H4 (cell line): ENCODE data around the gene NGEF. TPM values are rescaled to one million over a fixed set of nuclear protein-coding genes. Genes with fewer than 3 reads are reported as not detected.

Experiments
- DNase-seq: peaks from one replicate; pipeline ENCODE4 v3.0.0-alpha.2; 2015; ENCODE audit warnings: low spot score
- total RNA-seq: library from RNA; depleted of rRNA; stranded (reverse); fragments of >200 nt; shearing (Covaris generic); gene quantifications from 2 replicates; pipeline ENCODE4 v1.2.3, GENCODE V29; 2014

Gene NGEF
- total RNA-seq, 1 experiment from 2014 or later = 3.3 TPM

DNA sequence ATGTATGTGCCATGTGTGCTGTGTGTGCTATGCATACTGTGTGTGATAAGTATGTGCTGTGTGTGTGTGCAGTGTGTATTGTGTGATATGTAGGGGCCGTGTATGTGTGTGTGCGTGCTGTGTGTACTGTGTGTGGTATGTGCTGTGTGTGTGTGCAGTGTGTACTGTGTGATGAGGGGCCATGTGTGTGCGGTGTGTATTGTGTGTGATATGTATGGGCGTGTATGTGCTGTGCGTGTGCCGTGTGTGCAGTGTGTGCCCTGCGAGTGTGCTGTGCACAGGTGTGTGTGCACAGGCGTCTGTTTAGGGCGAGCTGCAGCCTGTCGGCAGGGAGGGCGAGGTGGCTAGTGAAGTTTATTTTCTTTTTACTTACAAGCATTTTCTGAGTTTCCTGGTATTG is 126.9 kb downstream of the NGEF start:
- no peak for DNase-seq

DNA sequence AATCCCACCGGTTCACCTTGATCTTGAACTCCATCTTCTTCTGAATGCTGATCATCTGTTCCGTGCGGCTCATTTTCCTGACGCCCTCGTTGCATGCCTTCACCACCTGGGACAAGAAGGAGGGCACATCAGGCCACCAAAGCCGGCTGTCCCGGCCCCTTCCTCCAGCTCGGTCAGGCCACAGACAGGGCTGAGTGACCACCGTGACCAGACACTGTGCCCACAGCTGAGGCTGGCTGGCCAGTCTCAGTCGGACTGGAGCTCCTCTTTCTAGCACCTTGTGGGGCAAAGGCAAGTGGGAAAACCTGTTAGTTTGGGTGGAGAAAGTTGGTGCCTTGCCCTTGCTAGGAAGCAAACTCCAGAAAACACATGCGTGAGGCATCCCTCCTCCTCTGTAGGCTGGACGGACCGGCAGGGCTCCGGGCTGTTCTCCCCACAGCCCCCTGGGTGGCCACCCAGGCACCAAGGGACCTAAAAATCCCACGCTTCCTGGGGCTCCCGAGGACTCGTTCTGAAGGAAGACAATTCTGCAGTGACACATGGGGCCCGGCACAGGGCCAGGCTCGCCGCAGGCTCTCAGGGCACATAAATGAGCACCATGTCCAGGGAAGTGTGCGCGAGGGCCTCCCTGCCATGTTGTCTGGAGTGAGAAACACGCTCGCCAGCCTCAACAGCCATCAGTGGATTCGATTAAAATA is 127.6 kb downstream of the NGEF start:
- no peak for DNase-seq

DNA sequence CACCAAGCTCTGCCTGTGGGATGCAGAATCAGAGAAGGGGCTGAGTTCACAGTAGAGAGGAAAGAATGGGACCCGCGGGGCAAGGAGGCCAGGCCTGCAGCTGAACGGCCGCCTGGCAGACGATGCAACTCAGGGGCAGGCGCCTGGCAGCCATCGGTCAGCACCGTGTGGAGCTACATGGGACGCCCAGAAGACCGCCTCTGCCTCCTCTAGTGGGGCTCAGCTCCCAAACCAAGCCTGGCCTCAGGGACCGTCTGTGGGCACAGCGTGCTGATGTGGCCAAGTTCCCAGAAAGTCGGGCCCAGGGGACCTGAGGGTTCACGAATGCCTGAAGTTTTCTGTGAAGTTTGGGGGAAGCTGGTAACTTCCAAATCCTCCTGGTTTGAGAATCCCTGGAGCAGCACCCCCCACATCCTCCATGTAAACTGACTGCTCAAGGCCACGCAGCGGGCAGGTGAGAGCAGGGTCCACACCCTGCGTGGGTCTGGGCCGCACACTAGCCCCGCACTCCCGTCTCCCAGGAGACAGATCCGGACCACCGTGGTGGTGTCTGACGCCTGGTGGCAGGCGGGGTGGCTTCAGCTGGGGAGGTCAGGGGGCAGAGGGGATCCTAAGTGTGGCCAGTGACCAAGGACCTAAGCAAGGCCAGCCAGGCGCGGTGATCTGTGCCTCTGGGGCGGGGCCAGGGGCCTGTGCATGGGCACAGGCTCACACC is 128.3 kb downstream of the NGEF start:
- no peak for DNase-seq

DNA sequence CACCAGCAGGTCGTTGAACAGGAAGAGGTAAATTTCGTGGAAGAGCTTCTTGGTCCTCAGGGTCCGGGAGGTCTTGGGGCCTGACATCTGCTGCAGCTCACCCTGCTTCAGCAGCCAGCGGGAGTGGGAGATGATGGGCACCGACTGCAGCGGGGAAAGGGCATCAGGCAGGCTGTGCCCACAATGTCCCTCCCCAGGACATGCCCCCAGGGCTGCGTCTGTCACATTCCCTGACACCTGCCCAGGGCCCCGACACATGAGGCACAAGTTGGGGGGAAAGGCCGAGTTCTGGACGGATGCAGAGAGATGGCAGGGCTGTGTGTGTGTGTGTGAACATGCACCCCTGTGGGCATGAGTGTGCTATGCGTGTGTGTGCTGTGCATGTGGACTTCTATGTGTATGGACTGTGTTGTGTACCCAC is 129.0 kb downstream of the NGEF start:
- no peak for DNase-seq

DNA sequence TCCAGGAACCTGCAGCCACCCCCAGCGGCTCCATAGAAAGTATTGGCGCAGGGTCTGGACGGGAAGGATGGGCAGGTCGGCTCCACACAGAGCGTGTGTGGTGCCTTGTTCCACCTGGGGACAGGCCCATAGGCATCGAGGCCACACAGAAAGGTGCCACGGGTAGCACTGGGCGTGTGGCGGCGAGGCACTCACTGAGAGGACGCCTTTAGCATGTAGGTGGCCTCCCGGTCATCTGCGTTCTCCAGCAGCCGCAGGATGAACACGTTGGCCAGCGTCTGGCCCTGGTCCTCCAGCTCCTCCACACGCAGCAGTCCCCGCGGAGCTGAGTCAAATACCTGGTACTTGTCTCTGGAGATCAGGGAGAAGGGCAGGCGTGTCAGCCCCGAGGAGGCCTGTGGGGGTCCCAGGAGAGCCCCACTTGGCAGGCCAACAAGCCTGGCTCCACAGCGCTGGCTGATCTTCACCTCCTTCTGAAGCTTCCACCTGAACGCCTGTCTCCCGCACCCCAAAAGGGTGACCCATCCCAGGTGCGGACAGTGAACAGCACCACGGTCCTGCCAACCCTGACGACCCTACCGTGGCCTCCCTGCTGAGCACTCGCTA is 129.8 kb downstream of the NGEF start:
- no peak for DNase-seq

DNA sequence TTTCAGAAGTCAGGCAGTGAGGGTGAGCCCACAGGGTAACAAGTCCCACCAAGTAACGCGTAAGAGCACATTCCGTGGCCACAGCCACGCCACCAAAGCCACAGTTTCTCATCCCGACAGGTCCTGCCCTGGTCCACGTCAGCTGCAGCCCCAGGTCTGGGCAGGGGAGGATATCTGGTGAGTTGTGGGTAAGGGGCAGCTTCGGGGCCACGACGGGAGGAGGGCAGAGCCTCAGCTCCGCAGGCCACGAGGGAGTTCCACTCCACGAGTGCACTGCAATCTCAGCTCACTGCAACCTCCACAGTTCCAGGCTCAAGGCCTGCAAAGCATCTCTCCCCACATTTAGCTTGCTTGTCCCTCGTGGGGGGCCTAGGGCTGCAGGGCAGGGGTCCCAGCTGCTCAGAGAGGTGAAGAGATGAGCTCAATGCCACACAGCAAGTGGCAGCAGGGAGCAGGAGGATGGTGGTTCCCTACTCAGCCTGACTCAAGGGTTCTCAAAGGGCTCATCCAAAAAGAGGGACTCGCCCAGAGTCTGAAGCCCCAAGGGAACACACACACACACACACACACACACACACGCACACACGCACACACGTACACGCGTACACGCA is 130.4 kb downstream of the NGEF start:
- DNase-seq = no peak

DNA sequence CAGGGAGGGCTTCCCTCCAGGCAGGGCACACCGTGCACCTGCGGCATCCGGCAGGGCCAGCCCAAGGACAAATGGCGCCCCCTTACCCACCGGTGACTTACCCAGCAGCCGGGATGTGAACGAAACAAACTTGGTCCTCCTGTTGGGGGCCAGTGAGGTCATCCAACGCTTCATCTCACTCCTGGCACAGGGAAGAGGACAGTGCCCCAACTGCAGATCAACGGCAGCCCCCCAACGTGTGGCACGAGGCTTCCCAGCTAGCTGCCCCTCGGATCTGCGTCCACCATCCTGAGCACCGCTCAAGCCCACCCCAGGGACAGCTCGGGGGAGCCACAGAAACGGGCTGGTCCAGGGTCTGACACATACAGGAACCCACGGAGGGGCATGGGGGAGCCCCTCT is 131.0 kb downstream of the NGEF start:
- DNase-seq = no peak

DNA sequence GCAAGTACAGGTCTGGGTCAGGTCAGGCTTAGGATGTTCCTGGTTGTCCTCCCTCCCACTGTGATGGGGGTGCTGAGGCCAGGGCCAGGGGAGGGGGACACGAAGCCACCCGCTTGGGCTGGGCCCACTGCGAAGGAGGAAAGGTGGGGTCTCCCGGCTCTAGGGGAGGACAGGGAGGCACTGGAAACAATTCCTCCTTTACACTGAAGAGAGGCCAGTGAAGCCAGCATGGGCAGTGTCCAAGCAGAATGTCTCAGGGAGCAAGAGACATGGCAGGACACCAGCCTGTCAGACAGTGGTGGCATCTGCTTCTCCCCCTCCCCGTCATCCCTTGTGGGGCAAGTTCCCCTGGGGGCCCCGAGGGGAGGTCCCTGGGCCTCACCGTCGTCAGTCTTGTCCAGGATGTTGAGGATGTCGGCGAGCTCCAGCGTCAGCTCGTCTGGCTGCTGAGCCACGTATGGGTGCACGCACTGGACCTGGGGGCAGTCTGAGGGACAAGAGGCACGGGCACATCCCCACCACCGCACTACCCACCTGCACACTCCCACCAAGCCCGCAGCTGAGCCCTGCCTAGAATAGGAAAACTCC is 132.2 kb downstream of the NGEF start:
- DNase-seq = no peak

DNA sequence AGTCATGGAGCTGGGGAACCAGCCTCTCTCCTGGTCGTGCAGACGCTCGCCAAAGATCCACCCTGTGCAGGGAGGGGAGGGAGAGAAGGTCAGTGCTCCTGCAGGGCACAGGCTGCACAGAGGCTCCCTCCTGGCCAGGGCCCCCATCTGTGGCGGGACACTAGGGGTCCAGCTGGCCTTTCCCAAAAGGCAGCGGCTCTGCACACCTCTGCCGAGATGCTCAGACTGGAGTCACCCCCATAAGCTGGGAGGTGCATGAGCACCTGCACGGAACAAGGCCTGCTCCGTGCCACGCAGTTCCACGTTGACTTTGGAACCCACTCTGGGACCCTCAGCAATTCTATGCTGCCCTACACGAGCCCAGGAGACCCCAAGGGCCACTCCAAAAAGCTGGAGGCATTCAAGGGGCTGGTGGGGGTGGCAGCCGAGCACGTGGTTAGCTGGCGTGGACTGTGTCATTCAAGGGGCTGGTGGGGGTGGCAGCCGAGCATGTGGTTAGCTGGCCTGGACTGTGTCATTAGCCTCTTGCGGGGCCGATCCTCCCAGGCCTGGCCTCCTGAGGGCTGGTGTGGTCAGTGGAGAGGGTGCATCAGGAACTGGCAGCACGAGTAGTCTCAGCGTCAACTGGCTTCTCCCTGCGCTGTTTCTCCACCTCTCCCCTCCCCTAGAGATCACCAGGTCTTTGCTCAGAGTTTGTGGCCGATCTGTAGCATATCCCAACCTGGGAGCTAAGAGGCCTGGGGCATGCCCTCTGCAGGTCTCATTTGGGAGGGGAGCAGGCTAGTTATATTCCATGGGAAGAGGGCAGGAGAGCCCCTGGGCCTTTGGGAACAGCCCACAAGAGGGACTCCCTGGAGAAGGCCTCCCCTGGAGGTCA is 133.2 kb downstream of the NGEF start:
- no peak for DNase-seq

DNA sequence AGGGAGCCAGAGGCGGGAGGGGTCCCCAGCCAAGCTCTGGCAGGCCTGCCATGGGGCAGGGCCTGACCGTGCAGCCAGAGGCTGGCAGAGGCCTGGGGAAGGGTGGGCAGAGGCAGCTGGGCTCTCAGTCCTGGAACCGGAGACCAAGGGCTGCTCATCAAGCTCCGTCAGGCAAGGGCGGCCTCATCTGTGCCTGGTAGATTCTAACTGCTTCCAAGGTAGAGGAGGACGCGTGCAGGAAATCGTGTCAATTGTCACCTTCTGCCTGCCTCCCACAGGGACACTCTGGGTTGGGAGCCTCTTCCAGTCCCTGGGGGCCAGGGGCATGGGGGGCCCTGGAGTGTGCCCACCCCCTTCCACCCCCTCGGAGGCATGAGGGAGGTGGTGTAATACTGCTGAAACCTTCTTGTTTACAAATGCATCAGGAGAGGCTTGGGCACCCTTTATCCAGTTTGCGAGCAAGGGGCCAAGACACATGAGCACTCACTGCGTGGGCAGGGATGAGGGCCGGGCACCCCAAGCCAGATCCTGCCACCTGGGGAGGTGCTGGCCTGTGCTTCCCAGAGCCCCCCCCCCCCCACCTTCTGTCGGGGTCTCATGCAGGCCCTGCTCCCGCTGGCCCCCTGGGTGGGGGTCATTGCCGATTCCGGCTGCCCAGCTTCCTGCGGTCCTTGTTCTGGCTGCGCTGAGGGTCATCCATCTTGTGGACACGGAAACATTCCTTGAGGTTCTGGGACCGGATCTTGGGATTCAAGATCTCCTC is 134.0 kb downstream of the NGEF start:
- no peak for DNase-seq

DNA sequence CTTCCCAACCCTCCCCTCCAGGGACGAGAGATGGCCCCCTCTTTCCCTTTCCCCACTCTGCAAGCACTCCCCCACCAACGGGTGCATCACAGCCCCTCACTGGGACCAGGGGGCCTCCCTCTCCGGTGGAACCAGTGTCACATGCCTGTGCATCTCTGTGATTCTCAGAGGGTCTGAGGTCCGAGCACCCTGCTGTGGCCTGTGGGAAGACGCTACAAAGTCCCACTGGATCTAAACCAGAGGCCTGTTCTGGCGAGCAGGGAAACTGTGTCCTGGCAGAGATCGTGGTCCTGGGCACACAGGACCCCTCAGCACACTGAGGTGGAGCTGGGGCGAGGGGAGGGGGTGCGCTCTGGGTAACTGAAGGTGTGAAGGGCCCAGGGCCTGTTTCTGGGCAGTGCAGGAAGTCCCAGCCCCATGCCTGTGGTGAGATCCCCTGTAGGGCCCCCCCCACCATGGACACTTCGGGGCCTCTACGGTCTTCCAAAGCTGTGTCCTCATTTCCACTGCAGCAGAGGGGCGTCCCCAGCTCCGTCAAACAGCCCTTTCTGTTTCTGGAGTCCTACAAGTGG is 135.0 kb downstream of the NGEF start:
- no peak for DNase-seq

DNA sequence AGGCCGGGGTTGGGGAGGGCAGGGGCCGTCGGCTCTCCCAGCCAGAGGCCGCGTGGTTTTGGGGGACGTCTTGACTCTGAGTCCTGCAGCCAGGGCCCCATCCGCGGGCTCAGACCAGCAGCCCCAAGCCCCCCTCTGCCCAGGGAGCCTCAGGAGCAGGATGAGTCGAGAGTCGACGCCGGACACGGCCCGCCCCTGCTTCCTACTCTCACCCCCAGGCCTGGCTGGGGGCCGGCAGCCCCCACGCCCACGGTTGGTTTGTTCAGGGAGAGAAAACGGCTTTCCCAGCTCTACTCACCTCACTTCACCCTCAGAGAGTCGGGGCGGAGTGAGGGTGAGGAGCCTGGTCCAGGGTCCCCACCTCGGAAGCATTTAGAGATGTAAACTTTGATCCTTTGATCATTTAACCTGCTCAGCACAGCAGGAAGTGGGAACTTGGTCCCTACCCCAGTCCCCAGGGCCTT is 136.0 kb downstream of the NGEF start:
- no peak for DNase-seq

DNA sequence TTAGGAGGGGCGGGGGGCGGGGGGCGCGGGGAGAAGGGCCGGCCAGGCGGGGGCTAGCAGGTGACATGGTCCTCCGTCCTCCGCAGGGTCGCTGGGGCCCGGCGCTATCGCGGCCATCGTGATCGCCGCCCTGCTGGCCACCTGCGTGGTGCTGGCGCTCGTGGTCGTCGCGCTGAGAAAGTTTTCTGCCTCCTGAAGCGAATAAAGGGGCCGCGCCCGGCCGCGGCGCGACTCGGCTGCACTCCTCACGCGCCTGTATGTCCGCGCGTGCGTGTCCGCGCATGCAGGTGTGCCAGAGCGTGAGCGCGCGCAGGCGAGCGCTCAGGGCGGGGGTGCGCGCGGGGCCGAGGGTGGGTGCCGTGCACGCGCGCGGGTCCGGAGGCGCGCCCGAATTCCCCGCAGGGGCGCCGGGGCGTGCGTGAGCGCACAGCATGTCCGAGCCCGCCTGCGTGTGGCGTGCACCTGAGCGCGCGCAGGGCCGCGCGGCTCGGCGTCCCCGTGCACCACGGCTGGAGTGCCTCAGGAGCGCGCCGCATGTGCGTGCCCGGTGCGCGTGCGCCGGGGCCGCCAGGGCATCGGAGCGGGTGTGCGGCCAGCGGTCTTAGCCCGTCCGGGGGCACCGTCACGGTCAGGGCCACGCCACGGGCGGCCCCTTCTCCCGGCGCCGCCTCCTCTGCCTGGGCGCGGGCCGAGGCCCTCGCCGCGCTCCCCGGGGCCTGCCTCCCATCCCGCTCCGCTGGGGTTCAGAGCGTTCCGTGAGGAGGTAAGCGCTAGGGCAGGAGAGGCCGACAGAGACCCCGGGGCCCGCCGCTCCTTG is 136.7 kb downstream of the NGEF start:
- no peak for DNase-seq

DNA sequence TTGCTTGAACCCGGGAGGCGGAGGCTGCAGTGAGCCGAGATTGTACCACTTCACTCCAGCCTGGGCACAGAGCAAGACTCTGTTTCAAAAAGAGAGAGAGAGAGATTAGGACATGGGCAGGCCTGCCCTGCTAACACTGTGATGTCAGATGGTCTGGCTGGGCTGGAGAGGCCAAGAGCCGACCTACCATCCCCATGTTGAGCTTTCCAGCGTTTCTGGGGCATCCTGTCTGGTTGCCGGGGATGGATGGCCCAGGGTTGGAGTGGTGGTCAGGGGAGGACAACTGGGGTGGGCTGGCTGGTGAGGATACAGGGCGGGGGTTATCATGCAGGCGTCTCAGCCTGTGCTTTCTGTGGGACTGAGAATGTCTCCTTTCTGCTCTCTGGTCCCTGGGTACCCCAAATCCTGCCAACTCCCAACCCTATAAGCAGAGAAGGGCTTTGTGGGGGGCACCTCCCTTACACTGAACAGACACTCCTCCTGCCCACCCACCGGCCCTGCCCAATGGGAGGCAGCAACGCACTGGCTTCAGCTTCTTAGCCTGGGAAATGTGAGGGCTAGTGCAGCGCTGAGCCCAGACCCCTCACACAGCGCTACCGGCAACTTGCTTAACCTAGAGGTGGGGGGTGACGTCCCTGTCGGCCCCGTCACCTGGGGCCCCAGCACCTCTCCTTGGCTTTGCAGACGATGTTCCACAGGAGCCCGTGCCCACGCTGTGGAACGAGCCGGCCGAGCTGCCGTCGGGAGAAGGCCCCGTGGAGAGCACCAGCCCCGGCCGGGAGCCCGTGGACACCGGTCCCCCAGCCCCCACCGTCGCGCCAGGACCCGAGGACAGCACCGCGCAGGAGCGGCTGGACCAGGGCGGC is 137.6 kb downstream of the NGEF start:
- no peak for DNase-seq

DNA sequence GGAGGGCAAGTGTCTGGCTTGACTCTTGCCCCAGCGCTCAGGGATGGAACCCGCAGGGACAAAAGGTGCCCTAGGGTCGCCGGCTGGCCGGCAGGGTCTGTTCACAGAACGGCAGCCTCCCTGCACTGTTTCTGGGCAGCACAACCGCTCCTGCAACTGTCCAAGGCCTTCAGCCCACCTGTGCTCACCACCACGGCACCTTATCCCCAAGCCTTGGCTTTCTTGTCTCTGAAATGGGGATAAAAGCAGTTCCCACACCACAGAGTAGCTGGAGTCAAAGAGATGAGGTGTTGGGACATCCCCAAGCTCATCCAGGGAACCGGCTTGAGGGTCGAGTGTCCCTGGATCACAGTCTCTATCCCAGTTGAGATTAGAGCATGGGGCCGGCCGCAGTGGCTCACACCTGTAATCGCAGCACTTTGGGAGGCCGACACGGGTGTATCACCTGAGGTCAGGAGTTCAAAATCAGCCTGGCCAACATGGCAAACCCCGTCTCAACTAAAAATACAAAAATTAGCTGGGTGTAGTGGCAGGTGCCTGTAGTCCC is 138.3 kb downstream of the NGEF start:
- no peak for DNase-seq

DNA sequence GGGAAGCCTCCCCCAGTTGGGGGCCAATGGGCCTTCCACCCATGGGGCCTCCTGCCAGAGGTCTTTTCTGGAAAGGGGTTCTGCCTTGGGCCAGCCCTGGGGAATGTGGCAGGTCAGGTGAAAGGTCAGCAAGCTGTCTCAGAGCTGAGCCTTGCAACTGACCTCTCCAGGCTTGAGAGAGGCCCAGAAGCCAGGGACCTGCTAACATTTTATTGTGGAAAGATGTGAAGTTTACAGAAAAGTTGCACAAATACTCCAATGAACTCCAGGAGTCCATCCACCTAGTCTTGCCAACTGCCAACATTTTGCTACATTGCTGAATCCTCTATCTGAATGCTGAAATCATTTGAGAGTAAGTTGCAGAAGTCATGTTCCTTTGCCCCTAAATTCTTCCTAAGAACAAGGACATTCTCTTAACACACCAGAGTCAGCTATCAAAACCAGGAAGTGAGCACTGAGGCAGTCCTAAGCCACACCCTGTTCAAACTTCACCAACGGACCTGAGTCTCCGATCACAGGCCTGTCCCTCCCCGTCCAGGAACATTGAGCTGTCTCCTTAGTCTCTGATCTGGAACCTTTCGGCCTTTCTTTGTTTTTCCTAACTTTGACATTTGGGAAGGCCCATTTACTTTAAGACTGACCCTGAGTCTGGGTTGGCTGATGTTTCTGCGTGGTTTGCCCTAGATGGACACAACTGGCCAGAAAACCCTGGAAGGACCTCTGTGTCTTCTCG is 139.0 kb downstream of the NGEF start:
- DNase-seq = no peak

DNA sequence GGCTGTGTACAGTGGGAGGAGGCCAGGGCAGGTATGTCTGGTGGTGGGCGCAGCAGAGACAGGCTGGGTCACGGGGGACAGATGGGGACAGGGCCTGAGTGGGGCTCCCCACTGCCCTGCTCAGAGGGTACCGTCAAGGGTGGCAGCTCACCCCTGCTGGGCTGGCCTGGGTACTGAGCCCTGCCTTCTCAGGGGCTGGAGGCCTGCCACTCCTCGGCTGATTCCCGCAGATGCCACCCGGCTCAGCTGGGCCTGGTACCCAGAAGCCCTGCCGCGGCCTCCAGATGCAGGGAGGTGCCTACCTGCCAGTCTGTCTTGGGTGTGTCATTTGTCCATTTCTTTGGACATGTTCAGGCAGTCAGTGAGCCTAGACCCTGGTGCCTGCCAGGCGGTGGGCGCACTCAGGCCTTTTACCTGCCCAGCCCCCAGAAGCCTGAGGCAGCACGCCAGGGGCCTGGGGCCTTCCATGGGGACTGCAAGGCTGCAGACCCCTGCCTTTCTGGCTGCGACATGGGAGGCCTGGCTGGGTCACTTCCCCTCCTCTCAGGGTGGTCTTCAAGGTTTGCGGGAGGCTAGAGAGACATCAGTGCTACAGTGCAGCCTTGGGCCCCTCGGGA is 139.7 kb downstream of the NGEF start:
- no peak for DNase-seq
